HepG2 (cell line): ENCODE measurements around the gene LOXL3. TPM values are rescaled to one million over a fixed set of nuclear protein-coding genes. Genes with fewer than 3 reads are reported as not detected.

Source experiments
- AKNA ChIP-seq: sonication (generic); formaldehyde crosslinking; IDR thresholded peaks from 2 replicates; pipeline ENCODE4 v1.4.0; 2020; ENCODE audit warnings: missing genetic modification reagents, borderline replicate concordance
- CHD2 ChIP-seq: IDR thresholded peaks from 2 replicates; pipeline ENCODE4 v1.6.1; 2011; ENCODE audit warnings: low read depth, low read length, improper control_type of control experiment
- DPF2 ChIP-seq: sonication (generic); formaldehyde crosslinking; IDR thresholded peaks from 2 replicates; pipeline ENCODE4 v1.4.0; 2020; ENCODE audit warnings: mild to moderate bottlenecking, low read depth, missing genetic modification reagents, borderline replicate concordance
- JDP2 ChIP-seq: sonication (generic); formaldehyde crosslinking; IDR thresholded peaks from 2 replicates; pipeline ENCODE4 v1.8.1; 2022; ENCODE audit warnings: missing genetic modification reagents, borderline replicate concordance
- KLF11 ChIP-seq: IDR thresholded peaks from 2 replicates; pipeline ENCODE4 v1.6.1; 2016; ENCODE audit warnings: missing compliant biosample characterization
- MIER3 ChIP-seq: IDR thresholded peaks from 2 replicates; pipeline ENCODE4 v1.6.1; 2016; ENCODE audit warnings: missing compliant biosample characterization, borderline replicate concordance
- MTF2 ChIP-seq: sonication (generic); formaldehyde crosslinking; IDR thresholded peaks from 2 replicates; pipeline ENCODE4 v1.5.0; 2020; ENCODE audit warnings: missing genetic modification reagents, borderline replicate concordance
- NFRKB ChIP-seq: fragments of 450-650 bp; IDR thresholded peaks from 2 replicates; pipeline ENCODE4 v1.6.1; 2017
- PRDM15 ChIP-seq: sonication (generic); formaldehyde crosslinking; IDR thresholded peaks from 2 replicates; pipeline ENCODE4 v1.4.0; 2020; ENCODE audit warnings: missing genetic modification reagents
- SKI ChIP-seq: fragments of 450-650 bp; IDR thresholded peaks from one replicate; pipeline ENCODE4 v1.6.1; 2018; ENCODE audit warnings: mild to moderate bottlenecking; ENCODE audit not compliant: partially characterized antibody
- SOX6 ChIP-seq, 2 experiments: fragments of 450-650 bp in 1 of 2; sonication (generic) in 1 of 2; formaldehyde crosslinking in 1 of 2; IDR thresholded peaks; 2 replicates each; pipeline versions ENCODE4 v1.4.0 to v1.6.1; 2017 to 2020; ENCODE audit warnings: antibody characterized with exemption in 1 of 2, mild to moderate bottlenecking in 1 of 2, missing genetic modification reagents in 1 of 2
- SRF ChIP-seq: IDR thresholded peaks from 2 replicates; pipeline ENCODE4 v1.6.1; 2011; ENCODE audit warnings: mild to moderate bottlenecking, low read depth, low read length, moderate library complexity
- SSRP1 ChIP-seq: IDR thresholded peaks from 2 replicates; pipeline ENCODE4 v1.6.1; 2016; ENCODE audit warnings: control low read depth
- YEATS2 ChIP-seq: sonication (generic); formaldehyde crosslinking; IDR thresholded peaks from 2 replicates; pipeline ENCODE4 v1.4.0; 2020; ENCODE audit warnings: missing genetic modification reagents, borderline replicate concordance
- ZBTB20 ChIP-seq: sonication (generic); formaldehyde crosslinking; IDR thresholded peaks from 2 replicates; pipeline ENCODE4 v1.8.1; 2023; ENCODE audit warnings: missing genetic modification reagents, low read depth, mild to moderate bottlenecking, borderline replicate concordance
- ZEB1 ChIP-seq: IDR thresholded peaks from 2 replicates; pipeline ENCODE4 v1.6.1; 2012; ENCODE audit warnings: mild to moderate bottlenecking, low read depth, inconsistent platforms; ENCODE audit not compliant: insufficient replicate concordance
- ZNF276 ChIP-seq: sonication (generic); formaldehyde crosslinking; IDR thresholded peaks from 2 replicates; pipeline ENCODE4 v1.4.0; 2020; ENCODE audit warnings: mild to moderate bottlenecking, low read depth, missing genetic modification reagents
- ZNF615 ChIP-seq: sonication (generic); formaldehyde crosslinking; IDR thresholded peaks from 2 replicates; pipeline ENCODE4 v1.5.0; 2020; ENCODE audit warnings: mild to moderate bottlenecking, missing genetic modification reagents, borderline replicate concordance
- ZSCAN31 ChIP-seq: sonication (generic); formaldehyde crosslinking; IDR thresholded peaks from 2 replicates; pipeline ENCODE4 v1.5.0; 2020; ENCODE audit warnings: low read depth, mild to moderate bottlenecking, missing genetic modification reagents
- polyA plus RNA-seq, 8 experiments: library from polyadenylated mRNA; depleted of rRNA in 3 of 8; stranded (reverse) in 7 of 8; unstranded in 1 of 8; fragments of >200 nt; fragmentation: Illumina TruSeq in 4 of 8; extraction: Trizol in 4 of 8; gene quantifications; 2 replicates each; pipeline versions ENCODE4 v1.2.1 to v1.2.3, GENCODE V29; 2011 to 2016; ENCODE audit warnings: low read depth in 4 of 8, missing spikeins in 1 of 8, mixed read lengths in 1 of 8; ENCODE audit not compliant: insufficient read depth in 1 of 8
- total RNA-seq, 5 experiments: library from RNA; depleted of rRNA; stranded (reverse); fragments of >200 nt; fragmentation: Illumina TruSeq; extraction: Trizol; gene quantifications; 2 replicates each; pipeline ENCODE4 v1.2.3, GENCODE V29; 2016; ENCODE audit warnings: low read depth in 1 of 5

The LOXL3 gene
- total and polyA plus RNA-seq, 2 of the 13 experiments (the other 11 are each of a cell fraction or from before 2014, with no cell fraction given): 0.55 to 6.5 TPM

- TF ChIP-seq SOX6 (IDR thresholded peaks at IDR 0.05): no peak
- TF ChIP-seq SOX6 (CRISPR knock-in tag; IDR thresholded peaks at IDR 0.05): peak; percentile 42; the same call in 1 of the 2 replicates
- TF ChIP-seq ZSCAN31 (CRISPR knock-in tag): no peak
- no peak; the same call in 1 of the 2 replicates for TF ChIP-seq YEATS2 (CRISPR knock-in tag)
- no peak for TF ChIP-seq NFRKB
- TF ChIP-seq MIER3 (CRISPR knock-in tag): no peak
- TF ChIP-seq AKNA (CRISPR knock-in tag): no peak
- TF ChIP-seq CHD2: no peak
- TF ChIP-seq DPF2 (CRISPR knock-in tag): no peak
- TF ChIP-seq ZNF615 (CRISPR knock-in tag): no peak
- TF ChIP-seq SSRP1 (CRISPR knock-in tag): no peak
- no peak for TF ChIP-seq JDP2 (CRISPR knock-in tag)
- no peak for TF ChIP-seq SRF
- no peak for TF ChIP-seq ZNF276 (CRISPR knock-in tag)
- no peak for TF ChIP-seq ZBTB20 (CRISPR knock-in tag)
- no peak for TF ChIP-seq KLF11
- no peak for TF ChIP-seq SKI
- TF ChIP-seq ZEB1: no peak
- peak; percentile 72; the same call in 1 of the 2 replicates for TF ChIP-seq PRDM15
- 0 out of 2 replicates have a peak, but pooled peaks have one; percentile 86 for TF ChIP-seq MTF2 (CRISPR knock-in tag)
Measured at GRCh38 chr2:74548285-74548899, 5.3 kb downstream of the LOXL3 start (continued).
